Endodermal cell (in vitro differentiated cells): ENCODE results near the gene CTRB2. TPM values are rescaled to one million over a fixed set of nuclear protein-coding genes. Genes with fewer than 3 reads are reported as not detected.

Experiments
- DNase-seq: peaks from one replicate; pipeline ENCODE4 v3.0.0-alpha.2; 2017
- H3K27ac ChIP-seq: 2 replicates; pipeline ENCODE4 v1.5.1; 2013; ENCODE audit warnings: mild to moderate bottlenecking, low read depth, low read length, moderate library complexity
- H3K27me3 ChIP-seq: 2 replicates; pipeline ENCODE4 v1.6.1; 2013; ENCODE audit warnings: mild to moderate bottlenecking, low read length, moderate library complexity; ENCODE audit not compliant: insufficient read depth, control insufficient read depth, poor library complexity, severe bottlenecking
- H3K36me3 ChIP-seq: 2 replicates; pipeline ENCODE4 v1.7.0; 2013; ENCODE audit warnings: mild to moderate bottlenecking, low read length, moderate library complexity; ENCODE audit not compliant: control insufficient read depth, insufficient read depth
- H3K4me1 ChIP-seq: one replicate; pipeline ENCODE4 v1.7.0; 2013; ENCODE audit warnings: low read length; ENCODE audit not compliant: control insufficient read depth, insufficient read depth
- H3K4me3 ChIP-seq: 2 replicates; pipeline ENCODE4 v1.5.1; 2013; ENCODE audit warnings: mild to moderate bottlenecking, low read length, moderate library complexity
- H3K9ac ChIP-seq: 2 replicates; pipeline ENCODE4 v1.6.1; 2013; ENCODE audit warnings: mild to moderate bottlenecking, low read length, moderate library complexity; ENCODE audit not compliant: poor library complexity, severe bottlenecking; ENCODE audit errors: extremely low read depth
- H3K9me3 ChIP-seq: 2 replicates; pipeline ENCODE4 v1.6.1; 2013; ENCODE audit warnings: mild to moderate bottlenecking, low read length, moderate library complexity; ENCODE audit not compliant: control insufficient read depth
- H3K27ac Mint-ChIP-seq: 2 replicates; pipeline ENCODE4 v1.8.0; 2020; ENCODE audit warnings: mixed read lengths
- H3K27me3 Mint-ChIP-seq: 2 replicates; pipeline ENCODE4 v1.8.0; 2021; ENCODE audit warnings: mild to moderate bottlenecking, mixed read lengths; ENCODE audit not compliant: insufficient read depth
- H3K36me3 Mint-ChIP-seq: 2 replicates; pipeline ENCODE4 v1.8.0; 2020; ENCODE audit warnings: low read depth, mixed read lengths
- H3K4me1 Mint-ChIP-seq: 2 replicates; pipeline ENCODE4 v1.8.0; 2020; ENCODE audit warnings: mixed read lengths
- H3K4me3 Mint-ChIP-seq: 2 replicates; pipeline ENCODE4 v1.8.0; 2020; ENCODE audit warnings: mild to moderate bottlenecking, moderate library complexity, mixed read lengths
- H3K9me3 Mint-ChIP-seq: 2 replicates; pipeline ENCODE4 v1.8.0; 2020; ENCODE audit warnings: mild to moderate bottlenecking, mixed read lengths
- CTCF ChIP-seq: fragments of 200-600 bp; sonication (generic); conservative IDR thresholded peaks from 2 replicates; pipeline ENCODE4 v1.5.0; 2021; ENCODE audit warnings: antibody characterized with exemption, mild to moderate bottlenecking
- WGBS, 2 experiments: methylation state at CpG; one replicate each; pipeline versions ENCODE4 v1.1.5 to v1.1.7; 2013; ENCODE audit warnings: missing lambda C conversion rate in 2 of 2, mixed read lengths in 1 of 2; ENCODE audit not compliant: insufficient coverage in 1 of 2, insufficient read length in 1 of 2; 5-methylcytosine and 5-hydroxymethylcytosine counted together
- total RNA-seq, 2 donors: library from RNA; stranded (reverse); fragmentation: NEBNext Ultra II Directional in 1 of 2; extraction: Animal tissue kit (Norgen Biotek cat#: 25700) in 1 of 2; gene quantifications; 2 replicates in 1 of 2; 3 replicates in 1 of 2; pipeline ENCODE4 v1.2.1, GENCODE V29; 2021

Gene CTRB2
- total RNA-seq, 2 donors from 2014 or later: not detected

- H3K9ac ChIP-seq: no peak within 1 kb of the TSS
- WGBS, 2 experiments: 85 to 89% methylated on average over 13 to 19 of the region's 19 CpGs
- no peak within 1 kb of the TSS for H3K4me3 Mint-ChIP-seq
- DNase-seq: no peak
- H3K4me3 ChIP-seq: no peak within 1 kb of the TSS
- no peaks in the 10 kb centered on the region for H3K9me3 ChIP-seq
- TF ChIP-seq CTCF: no peak
- H3K36me3 Mint-ChIP-seq: no peaks in the 10 kb centered on the region
- no peaks in the 10 kb centered on the region for H3K9me3 Mint-ChIP-seq
- no peaks in the 10 kb centered on the region for H3K36me3 ChIP-seq
- H3K27ac ChIP-seq: no peak within 1 kb of the TSS
- no peaks in the 10 kb centered on the region for H3K27me3 Mint-ChIP-seq
- peaks cover 2% of the 10 kb centered on the region for H3K4me1 Mint-ChIP-seq
- H3K27me3 ChIP-seq: no peaks in the 10 kb centered on the region
- H3K27ac Mint-ChIP-seq: no peak within 1 kb of the TSS
- H3K4me1 ChIP-seq: no peaks in the 10 kb centered on the region
Observed at GRCh38 chr16:75218256-75219076, 11.5 kb upstream of the CTRB2 start, which contains the start of gene CTRB1. Gene CTRB1 (plus strand): TSS chr16:75218988. CDS start chr16:75219008, 20 bp downstream.

GRCh38 chr16:75217389-75217851 is 10.5 kb upstream of the CTRB2 start:
- no peak overlapping the region for H3K4me3 ChIP-seq
- Mint-ChIP-seq H3K4me3 (no peak overlapping the region), H3K9me3 (no peaks in the 10 kb centered on the region), H3K27me3 (no peaks in the 10 kb centered on the region), H3K4me1 (peaks cover 7% of the 10 kb centered on the region), H3K27ac (no peak overlapping the region), H3K36me3 (no peaks in the 10 kb centered on the region)
- no peak for TF ChIP-seq CTCF
- 94 to 99% methylated on average over 7 to 11 of the region's 11 CpGs for WGBS, 2 experiments
- no peaks in the 10 kb centered on the region for H3K36me3 ChIP-seq
- no peaks in the 10 kb centered on the region for H3K4me1 ChIP-seq
- no peaks in the 10 kb centered on the region for H3K9me3 ChIP-seq
- DNase-seq: no peak
- no peak overlapping the region for H3K27ac ChIP-seq
- no peaks in the 10 kb centered on the region for H3K27me3 ChIP-seq
- no peak overlapping the region for H3K9ac ChIP-seq

- no peaks in the 10 kb centered on the region for H3K9me3 ChIP-seq
- no peaks in the 10 kb centered on the region for H3K36me3 Mint-ChIP-seq
- no peak for TF ChIP-seq CTCF
- H3K27ac ChIP-seq: no peak overlapping the region
- peaks cover 10% of the 10 kb centered on the region for H3K4me1 Mint-ChIP-seq
- peak overlapping the region; percentile 6 for H3K27ac Mint-ChIP-seq
- H3K27me3 Mint-ChIP-seq: no peaks in the 10 kb centered on the region
- no peaks in the 10 kb centered on the region for H3K9me3 Mint-ChIP-seq
- no peaks in the 10 kb centered on the region for H3K27me3 ChIP-seq
- no peak overlapping the region for H3K4me3 ChIP-seq
- DNase-seq: no peak
- H3K4me3 Mint-ChIP-seq: no peak overlapping the region
- H3K4me1 ChIP-seq: no peaks in the 10 kb centered on the region
- 97 to 100% methylated on average over 2 to 7 of the region's 7 CpGs for WGBS, 2 experiments
- H3K9ac ChIP-seq: no peak overlapping the region
- no peaks in the 10 kb centered on the region for H3K36me3 ChIP-seq
Observed at GRCh38 chr16:75216576-75216975, 9.6 kb upstream of the CTRB2 start.
